ENCODE results near the gene TTC21A. TPM values are rescaled to one million over a fixed set of nuclear protein-coding genes. Genes with fewer than 3 reads are reported as not detected.

The TTC21A gene
- total and polyA plus RNA-seq, 2 of the 13 experiments (the other 11 are each of a cell fraction or from before 2014, with no cell fraction given): 0.31 to 1.5 TPM

DNA sequence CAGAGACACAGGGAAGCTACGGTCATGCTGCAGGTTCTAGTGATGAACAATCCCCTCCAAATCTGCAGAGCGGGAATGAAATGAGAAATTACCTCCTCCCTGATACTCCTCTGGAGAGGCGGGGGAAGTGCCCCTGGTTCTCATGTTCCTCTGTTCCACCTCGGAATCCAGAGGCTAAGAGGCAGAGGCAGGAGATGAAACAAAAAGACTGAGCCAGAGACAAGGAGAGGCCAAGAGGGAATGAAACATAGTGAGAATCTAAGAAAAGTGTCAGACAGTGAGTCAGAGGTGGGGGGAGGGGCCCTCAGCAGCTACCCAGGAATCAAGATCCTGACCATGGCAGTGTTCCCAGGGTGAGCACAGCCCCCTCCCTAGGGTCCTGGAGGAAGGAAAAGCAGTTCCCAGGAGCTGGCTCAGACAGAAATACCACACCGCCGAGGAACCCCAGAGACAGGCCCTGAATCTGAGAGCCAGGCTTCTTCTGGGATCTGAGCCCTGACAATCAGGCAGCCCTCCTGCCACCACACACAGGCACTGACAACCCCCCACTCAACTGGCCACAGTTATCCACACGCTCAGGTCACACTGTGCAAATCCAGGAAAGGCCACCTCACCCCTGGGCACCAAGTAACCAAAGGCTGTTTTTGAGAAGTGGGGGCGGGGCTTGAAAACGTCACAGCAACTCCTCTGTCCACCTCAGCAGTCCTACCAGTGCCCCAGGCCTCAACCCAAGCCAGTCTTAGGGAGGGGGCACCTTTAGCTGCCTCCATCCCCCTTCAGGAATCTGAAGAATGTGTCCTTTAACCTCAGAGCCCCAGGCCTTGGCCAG, 43.5 kb downstream of the TTC21A start (continued):
- TF ChIP-seq XBP1 (CRISPR knock-in tag; IDR thresholded peaks at IDR 0.05) (no peak), TCF12 (IDR thresholded peaks at IDR 0.05) (no peak), TCF12 (CRISPR knock-in tag; IDR thresholded peaks at IDR 0.05) (no peak), ZNF556 (CRISPR knock-in tag; IDR thresholded peaks at IDR 0.05; ENCODE audit: borderline replicate concordance) (no peak), CHD2 (IDR thresholded peaks at IDR 0.05; ENCODE audit: low read depth, low read length) (no peak), PLRG1 (conservative IDR thresholded peaks at IDR 0.05) (no peak), SRY (CRISPR knock-in tag; IDR thresholded peaks at IDR 0.05) (no peak), IKZF4 (CRISPR knock-in tag; IDR thresholded peaks at IDR 0.05; ENCODE audit: borderline replicate concordance, low read depth, not compliant biosample characterization) (no peak), STAT5B (CRISPR knock-in tag; IDR thresholded peaks at IDR 0.05) (no peak), FOSL2 (CRISPR knock-in tag; IDR thresholded peaks at IDR 0.05) (peak; percentile 67), MED13 (CRISPR knock-in tag; IDR thresholded peaks at IDR 0.05) (no peak), BRCA1 (CRISPR knock-in tag; IDR thresholded peaks at IDR 0.05) (no peak), CENPT (CRISPR knock-in tag; IDR thresholded peaks at IDR 0.05; ENCODE audit: low read depth) (no peak), ZNF292 (CRISPR knock-in tag; IDR thresholded peaks at IDR 0.05; ENCODE audit: borderline replicate concordance, low read depth) (no peak), HOXD1 (CRISPR knock-in tag; IDR thresholded peaks at IDR 0.05) (no peak), MBNL3 (CRISPR knock-in tag; conservative IDR thresholded peaks at IDR 0.05) (no peak), ZFP90 (CRISPR knock-in tag; IDR thresholded peaks at IDR 0.05; ENCODE audit: borderline replicate concordance) (no peak), JDP2 (CRISPR knock-in tag; IDR thresholded peaks at IDR 0.05; ENCODE audit: borderline replicate concordance) (no peak), CBX5 (CRISPR knock-in tag; IDR thresholded peaks at IDR 0.05; ENCODE audit: borderline replicate concordance) (no peak), NR2F6 (IDR thresholded peaks at IDR 0.05) (peak; percentile 43; the same call in 1 of the 2 replicates), NR2F6 (CRISPR knock-in tag; IDR thresholded peaks at IDR 0.05) (no peak), ZNF567 (CRISPR knock-in tag; IDR thresholded peaks at IDR 0.05; ENCODE audit: borderline replicate concordance) (no peak), ZBTB42 (CRISPR knock-in tag; IDR thresholded peaks at IDR 0.05) (no peak)
- TF ChIP-seq, protein P1, sequence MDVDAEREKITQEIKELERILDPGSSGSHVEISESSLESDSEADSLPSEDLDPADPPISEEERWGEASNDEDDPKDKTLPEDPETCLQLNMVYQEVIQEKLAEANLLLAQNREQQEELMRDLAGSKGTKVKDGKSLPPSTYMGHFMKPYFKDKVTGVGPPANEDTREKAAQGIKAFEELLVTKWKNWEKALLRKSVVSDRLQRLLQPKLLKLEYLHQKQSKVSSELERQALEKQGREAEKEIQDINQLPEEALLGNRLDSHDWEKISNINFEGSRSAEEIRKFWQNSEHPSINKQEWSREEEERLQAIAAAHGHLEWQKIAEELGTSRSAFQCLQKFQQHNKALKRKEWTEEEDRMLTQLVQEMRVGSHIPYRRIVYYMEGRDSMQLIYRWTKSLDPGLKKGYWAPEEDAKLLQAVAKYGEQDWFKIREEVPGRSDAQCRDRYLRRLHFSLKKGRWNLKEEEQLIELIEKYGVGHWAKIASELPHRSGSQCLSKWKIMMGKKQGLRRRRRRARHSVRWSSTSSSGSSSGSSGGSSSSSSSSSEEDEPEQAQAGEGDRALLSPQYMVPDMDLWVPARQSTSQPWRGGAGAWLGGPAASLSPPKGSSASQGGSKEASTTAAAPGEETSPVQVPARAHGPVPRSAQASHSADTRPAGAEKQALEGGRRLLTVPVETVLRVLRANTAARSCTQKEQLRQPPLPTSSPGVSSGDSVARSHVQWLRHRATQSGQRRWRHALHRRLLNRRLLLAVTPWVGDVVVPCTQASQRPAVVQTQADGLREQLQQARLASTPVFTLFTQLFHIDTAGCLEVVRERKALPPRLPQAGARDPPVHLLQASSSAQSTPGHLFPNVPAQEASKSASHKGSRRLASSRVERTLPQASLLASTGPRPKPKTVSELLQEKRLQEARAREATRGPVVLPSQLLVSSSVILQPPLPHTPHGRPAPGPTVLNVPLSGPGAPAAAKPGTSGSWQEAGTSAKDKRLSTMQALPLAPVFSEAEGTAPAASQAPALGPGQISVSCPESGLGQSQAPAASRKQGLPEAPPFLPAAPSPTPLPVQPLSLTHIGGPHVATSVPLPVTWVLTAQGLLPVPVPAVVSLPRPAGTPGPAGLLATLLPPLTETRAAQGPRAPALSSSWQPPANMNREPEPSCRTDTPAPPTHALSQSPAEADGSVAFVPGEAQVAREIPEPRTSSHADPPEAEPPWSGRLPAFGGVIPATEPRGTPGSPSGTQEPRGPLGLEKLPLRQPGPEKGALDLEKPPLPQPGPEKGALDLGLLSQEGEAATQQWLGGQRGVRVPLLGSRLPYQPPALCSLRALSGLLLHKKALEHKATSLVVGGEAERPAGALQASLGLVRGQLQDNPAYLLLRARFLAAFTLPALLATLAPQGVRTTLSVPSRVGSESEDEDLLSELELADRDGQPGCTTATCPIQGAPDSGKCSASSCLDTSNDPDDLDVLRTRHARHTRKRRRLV (CRISPR knock-in tag; IDR thresholded peaks at IDR 0.05): no peak
- TF ChIP-seq, protein P2, sequence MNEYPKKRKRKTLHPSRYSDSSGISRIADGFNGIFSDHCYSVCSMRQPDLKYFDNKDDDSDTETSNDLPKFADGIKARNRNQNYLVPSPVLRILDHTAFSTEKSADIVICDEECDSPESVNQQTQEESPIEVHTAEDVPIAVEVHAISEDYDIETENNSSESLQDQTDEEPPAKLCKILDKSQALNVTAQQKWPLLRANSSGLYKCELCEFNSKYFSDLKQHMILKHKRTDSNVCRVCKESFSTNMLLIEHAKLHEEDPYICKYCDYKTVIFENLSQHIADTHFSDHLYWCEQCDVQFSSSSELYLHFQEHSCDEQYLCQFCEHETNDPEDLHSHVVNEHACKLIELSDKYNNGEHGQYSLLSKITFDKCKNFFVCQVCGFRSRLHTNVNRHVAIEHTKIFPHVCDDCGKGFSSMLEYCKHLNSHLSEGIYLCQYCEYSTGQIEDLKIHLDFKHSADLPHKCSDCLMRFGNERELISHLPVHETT (CRISPR knock-in tag; conservative IDR thresholded peaks at IDR 0.05): no peak
- TF ChIP-seq, protein P3, sequence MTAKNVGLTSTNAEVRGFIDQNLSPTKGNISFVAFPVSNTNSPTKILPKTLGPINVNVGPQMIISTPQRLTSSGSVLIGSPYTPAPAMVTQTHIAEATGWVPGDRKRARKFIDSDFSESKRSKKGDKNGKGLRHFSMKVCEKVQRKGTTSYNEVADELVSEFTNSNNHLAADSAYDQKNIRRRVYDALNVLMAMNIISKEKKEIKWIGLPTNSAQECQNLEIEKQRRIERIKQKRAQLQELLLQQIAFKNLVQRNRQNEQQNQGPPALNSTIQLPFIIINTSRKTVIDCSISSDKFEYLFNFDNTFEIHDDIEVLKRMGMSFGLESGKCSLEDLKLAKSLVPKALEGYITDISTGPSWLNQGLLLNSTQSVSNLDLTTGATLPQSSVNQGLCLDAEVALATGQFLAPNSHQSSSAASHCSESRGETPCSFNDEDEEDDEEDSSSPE (CRISPR knock-in tag; IDR thresholded peaks at IDR 0.05): no peak

All from HepG2 (cell line).